H1 (cell line): Measurements from ENCODE around the gene KAT5. TPM values are rescaled to one million over a fixed set of nuclear protein-coding genes. Genes with fewer than 3 reads are reported as not detected.

Experiments
- BRCA1 ChIP-seq: IDR thresholded peaks from 2 replicates; pipeline ENCODE4 v1.6.1; 2012; ENCODE audit warnings: low read depth, low read length, improper control_type of control experiment
- E2F6 ChIP-seq: IDR thresholded peaks from 2 replicates; pipeline ENCODE4 v1.6.1; 2012; ENCODE audit warnings: inconsistent platforms
- KDM5A ChIP-seq: fragments of 200-600 bp; IDR thresholded peaks from 2 replicates; pipeline ENCODE4 v1.7.1; 2012; ENCODE audit warnings: mild to moderate bottlenecking, low read length, inconsistent platforms, mixed read lengths
- RNF2 ChIP-seq: fragments of 200-900, 300-1000 bp; sonication (generic); IDR thresholded peaks from 2 replicates; pipeline ENCODE4 v1.7.1; 2016; ENCODE audit warnings: borderline replicate concordance, low read depth, mild to moderate bottlenecking, antibody characterized with exemption, low read length; ENCODE audit not compliant: poor library complexity, severe bottlenecking; ENCODE audit errors: missing control alignments
- RXRA ChIP-seq: IDR thresholded peaks from 2 replicates; pipeline ENCODE4 v1.6.1; 2011; ENCODE audit warnings: low read depth, mild to moderate bottlenecking, low read length, moderate library complexity; ENCODE audit not compliant: insufficient read depth
- SIN3A ChIP-seq, 2 experiments: IDR thresholded peaks in 1 of 2; conservative IDR thresholded peaks in 1 of 2; 2 replicates each; pipeline ENCODE4 v1.6.1; 2011 to 2012; ENCODE audit warnings: low read length in 2 of 2, improper control_type of control experiment in 1 of 2, low read depth in 1 of 2, mild to moderate bottlenecking in 1 of 2
- SP4 ChIP-seq: IDR thresholded peaks from 2 replicates; pipeline ENCODE4 v1.6.1; 2012; ENCODE audit warnings: low read length, inconsistent platforms
- TAF1 ChIP-seq: IDR thresholded peaks from 2 replicates; pipeline ENCODE4 v1.6.1; 2011; ENCODE audit warnings: mild to moderate bottlenecking, low read depth, low read length
- polyA plus RNA-seq, 7 experiments: library from polyadenylated mRNA; depleted of rRNA in 3 of 7; stranded (reverse) in 5 of 7; unstranded in 2 of 7; fragments of >200 nt in 5 of 7; fragments of 200-250 nt in 2 of 7; gene quantifications; 1 replicate in 5 of 7; 2 replicates in 1 of 7; 4 replicates in 1 of 7; pipeline versions ENCODE4 v1.2.1 to v1.2.3, GENCODE V29; 2011 to 2013; ENCODE audit warnings: missing spikeins in 2 of 7, mixed read lengths in 2 of 7
- total RNA-seq: library from RNA; stranded (reverse); fragmentation: NEBNext Ultra II Directional; extraction: Animal tissue kit (Norgen Biotek cat#: 25700); gene quantifications from 2 replicates; pipeline ENCODE4 v1.2.1, GENCODE V29; 2021

The KAT5 gene
- total and polyA plus RNA-seq, 2 of the 8 experiments (the other 6 are each of a cell fraction or from before 2014, with no cell fraction given), result 26.7 to 37.4 TPM

GRCh38 chr11:65700399-65700798, 11.7 kb upstream of the KAT5 start (continued):
- TF ChIP-seq RNF2, result no peak
- TF ChIP-seq RXRA, result no peak
- TF ChIP-seq SP4, result no peak
- TF ChIP-seq SIN3A (conservative IDR thresholded peaks at IDR 0.05 in 1 of 2, IDR thresholded peaks at IDR 0.05 in 1 of 2; ENCODE audit: low read depth in 1 of 2, low read length in 2 of 2), result no peak
- TF ChIP-seq BRCA1, result no peak
- TF ChIP-seq KDM5A, result no peak
- no peak for TF ChIP-seq TAF1
- no peak for TF ChIP-seq E2F6
